GM18951 (cell line): ENCODE results near the gene LGR5.

Experiments
- POLR2A ChIP-seq: IDR thresholded peaks from 4 replicates; pipeline ENCODE4 v1.6.1; 2011; ENCODE audit warnings: mild to moderate bottlenecking; ENCODE audit not compliant: insufficient read length, insufficient read depth; ENCODE audit errors: extremely low read depth
- in situ Hi-C: fragments of 300-500 bp; cut with MboI; formaldehyde crosslinking; loops from one replicate; pipeline ENCODE4 v1.12.0; 2022; ENCODE audit warnings: low sequenced_read_pairs, mixed read lengths, inconsistent platforms; ENCODE audit not compliant: unreplicated experiment

Gene LGR5

GRCh38 chr12:71591601-71592000 is 152.0 kb downstream of the LGR5 start:
- in situ Hi-C loops: no loop called here

GRCh38 chr12:71592841-71593240 is 153.2 kb downstream of the LGR5 start:
- in situ Hi-C loops: no loop called here
- TF ChIP-seq POLR2A: no peak

More at GRCh38 chr12:71591601-71592000, 152.0 kb downstream of the LGR5 start:
- no peak for TF ChIP-seq POLR2A

GRCh38 chr12:71594214-71594948 is 154.8 kb downstream of the LGR5 start:
- in situ Hi-C loops: no loop called here

DNA sequence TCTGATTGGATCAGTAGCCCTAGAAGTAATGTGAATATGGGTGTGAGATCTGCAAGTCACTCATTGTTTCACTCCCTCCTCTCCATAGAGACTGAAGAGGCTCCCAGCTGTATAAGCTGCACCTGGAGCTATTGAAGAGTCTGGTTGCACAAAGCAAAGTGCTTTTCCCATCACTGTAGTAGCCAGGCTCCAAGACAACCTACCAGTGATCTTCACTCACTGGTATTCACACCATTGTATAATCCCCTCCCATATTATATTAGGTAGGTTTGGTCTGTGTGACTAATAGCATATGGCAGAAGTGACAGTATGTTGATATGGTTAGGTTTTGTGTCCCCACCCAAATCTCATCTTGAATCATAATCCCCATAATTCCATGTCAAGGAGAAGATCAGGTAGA is 159.6 kb downstream of the LGR5 start:
- in situ Hi-C loops: no loop called here
- no peak for TF ChIP-seq POLR2A

More at GRCh38 chr12:71594214-71594948, 154.8 kb downstream of the LGR5 start:
- TF ChIP-seq POLR2A: no peak

DNA sequence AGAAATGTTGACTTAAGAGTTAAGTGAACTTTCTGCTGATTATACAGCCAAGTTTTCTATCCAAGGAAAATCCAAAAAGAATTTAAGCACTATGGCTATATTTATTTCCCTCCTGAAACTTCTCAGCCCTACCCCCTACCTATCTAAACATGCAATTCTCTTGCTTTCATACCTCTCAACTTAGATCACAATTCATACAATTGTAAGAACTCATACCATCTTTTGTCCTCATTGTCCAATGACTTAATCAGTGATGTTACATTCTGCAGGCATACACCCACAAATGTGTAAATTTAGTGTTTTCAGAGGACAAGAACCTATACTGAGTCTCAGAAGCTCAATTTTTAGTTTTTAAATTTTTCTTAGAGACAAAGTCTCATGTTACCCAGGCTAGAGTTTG is 161.9 kb downstream of the LGR5 start:
- in situ Hi-C loops: no loop called here
- no peak for TF ChIP-seq POLR2A

DNA sequence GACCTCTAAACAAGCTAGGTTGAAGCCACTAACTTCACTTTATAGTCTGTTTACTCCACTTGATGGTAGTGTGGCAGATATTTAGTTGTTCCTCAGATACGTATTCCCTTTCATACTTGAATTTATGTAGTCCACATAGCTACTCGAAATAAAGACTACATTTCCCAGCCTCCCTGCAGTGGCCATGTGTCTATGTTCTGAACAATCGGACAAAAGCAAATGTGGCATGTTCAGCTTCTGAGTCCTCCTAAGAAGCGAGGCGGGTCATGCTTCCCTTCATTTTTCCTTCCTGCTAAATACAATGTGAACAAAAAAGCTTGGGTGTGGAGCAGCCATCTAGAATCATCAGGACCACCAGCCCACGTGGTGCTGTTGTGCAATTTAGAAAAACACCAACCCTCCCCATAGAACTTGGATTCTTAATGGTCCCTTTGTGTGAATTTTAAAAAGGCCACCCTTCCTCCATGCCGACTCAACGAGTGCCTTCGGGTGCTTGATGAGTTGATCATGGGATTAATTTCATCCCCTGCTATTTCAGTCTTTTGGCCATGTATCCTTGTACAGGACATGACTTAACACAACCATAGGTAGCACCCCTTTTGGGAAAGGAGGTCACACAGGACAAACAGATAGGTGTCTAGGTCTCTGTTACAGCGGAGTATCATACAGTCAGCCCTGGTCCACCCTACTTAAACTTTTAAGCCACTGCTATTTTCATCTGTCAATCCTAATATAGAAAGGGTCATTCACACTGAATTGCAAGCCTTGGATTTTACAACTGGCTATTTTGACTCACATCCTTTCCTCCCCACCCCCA is 163.4 kb downstream of the LGR5 start:
- TF ChIP-seq POLR2A: no peak
- in situ Hi-C loops: no loop called here

- in situ Hi-C loops: no loop called here
Observed at GRCh38 chr12:71605039-71605438, 165.4 kb downstream of the LGR5 start.

DNA sequence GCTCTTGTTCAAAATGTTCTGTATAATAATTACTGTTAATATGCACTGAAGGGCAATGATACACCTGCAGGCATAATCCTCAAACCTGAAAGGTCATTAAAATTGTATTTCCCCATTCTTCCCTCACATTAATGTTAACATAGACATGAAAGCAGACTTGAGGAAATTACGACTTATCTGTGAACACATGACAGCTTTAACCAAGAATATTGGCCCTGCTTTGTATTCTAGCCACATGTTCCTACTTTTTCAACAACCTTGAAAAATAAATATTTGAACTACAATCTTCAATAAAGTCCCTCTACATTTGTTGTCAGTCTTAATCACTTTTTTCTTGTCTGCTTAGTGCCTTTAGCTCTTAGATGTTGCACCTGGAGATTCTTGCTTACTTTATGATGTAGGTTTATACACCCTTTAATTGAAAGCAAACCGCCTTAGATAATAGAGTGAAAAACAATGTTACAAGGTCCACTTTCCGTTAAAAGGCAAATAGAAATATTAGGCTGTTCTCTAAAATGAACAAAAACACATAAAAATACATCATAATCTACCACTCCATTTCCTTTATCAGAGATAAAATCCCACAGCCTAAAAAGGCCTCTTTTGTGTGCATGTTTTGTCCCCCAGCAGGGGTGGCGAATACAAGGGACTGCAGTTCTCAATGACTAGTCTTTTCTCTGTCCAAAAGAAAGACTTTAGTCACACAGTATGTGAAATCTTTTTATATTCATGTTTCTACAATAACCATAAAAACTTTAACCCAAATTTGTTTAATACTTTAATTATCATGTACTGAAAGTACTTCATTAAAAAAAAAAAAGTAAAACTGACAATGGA is 168.1 kb downstream of the LGR5 start:
- in situ Hi-C loops: no loop called here
- no peak for TF ChIP-seq POLR2A

More at GRCh38 chr12:71605039-71605438, 165.4 kb downstream of the LGR5 start:
- no peak for TF ChIP-seq POLR2A

- in situ Hi-C loops: no loop called here
- TF ChIP-seq POLR2A: no peak
Observed at GRCh38 chr12:71610031-71610795, 170.6 kb downstream of the LGR5 start.

GRCh38 chr12:71621938-71622337 is 182.3 kb downstream of the LGR5 start:
- in situ Hi-C loops: no loop called here
- no peak for TF ChIP-seq POLR2A

GRCh38 chr12:71625476-71625875 is 185.9 kb downstream of the LGR5 start:
- in situ Hi-C loops: no loop called here
- no peak for TF ChIP-seq POLR2A

GRCh38 chr12:71626098-71626497 is 186.5 kb downstream of the LGR5 start:
- no peak for TF ChIP-seq POLR2A
- in situ Hi-C loops: no loop called here
